Duodenal mucosa (tissue), 2 donors: ENCODE data around the gene OR2AK2.

Source experiments
- H3K27ac ChIP-seq: one replicate; pipeline ENCODE4 v1.7.0; 2013; ENCODE audit warnings: low read depth, low read length
- H3K27me3 ChIP-seq, 2 donors: one replicate each; pipeline ENCODE4 v1.7.0; 2013; ENCODE audit warnings: low read length in 2 of 2, control low read depth in 1 of 2; ENCODE audit not compliant: insufficient read depth in 2 of 2, control insufficient read depth in 1 of 2
- H3K36me3 ChIP-seq, 2 donors: one replicate each; pipeline ENCODE4 v1.7.0; 2013; ENCODE audit warnings: low read length in 2 of 2, control low read depth in 1 of 2; ENCODE audit not compliant: insufficient read depth in 2 of 2, control insufficient read depth in 1 of 2
- H3K4me1 ChIP-seq, 2 donors: one replicate each; pipeline ENCODE4 v1.7.0; 2013; ENCODE audit warnings: low read length in 2 of 2, control low read depth in 1 of 2; ENCODE audit not compliant: insufficient read depth in 2 of 2, control insufficient read depth in 1 of 2
- H3K4me3 ChIP-seq, 2 donors: one replicate each; pipeline ENCODE4 v1.7.0; 2013; ENCODE audit warnings: low read length in 2 of 2, low read depth in 1 of 2
- H3K9ac ChIP-seq, 2 donors: one replicate each; pipeline ENCODE4 v1.7.0; 2013; ENCODE audit warnings: low read length in 2 of 2, low read depth in 1 of 2
- H3K9me3 ChIP-seq, 2 donors: one replicate each; pipeline ENCODE4 v1.7.0; 2013; ENCODE audit warnings: low read length in 2 of 2, control low read depth in 1 of 2; ENCODE audit not compliant: control insufficient read depth in 1 of 2

OR2AK2 gene

GRCh38 chr1:247953408-247953807 lies 11.6 kb upstream of the OR2AK2 start:
- no peaks in the 10 kb centered on the region for H3K36me3 ChIP-seq
- no peaks in the 10 kb centered on the region for H3K4me1 ChIP-seq
- H3K4me3 ChIP-seq = no peak overlapping the region
- no peaks in the 10 kb centered on the region for H3K9me3 ChIP-seq
- no peaks in the 10 kb centered on the region for H3K27me3 ChIP-seq
- no peak overlapping the region for H3K9ac ChIP-seq
- no peak overlapping the region for H3K27ac ChIP-seq

- Histone ChIP-seq H3K36me3 (no peaks in the 10 kb centered on the region), H3K27me3 (no peaks in the 10 kb centered on the region), H3K9ac (no peak overlapping the region), H3K4me3 (no peak overlapping the region), H3K4me1 (no peaks in the 10 kb centered on the region), H3K9me3 (no peaks in the 10 kb centered on the region), H3K27ac (no peak overlapping the region)
These were observed 3.2 kb upstream of the OR2AK2 start for GRCh38 chr1:247961791-247962190.

- Histone ChIP-seq H3K4me1 (no peaks in the 10 kb centered on the region), H3K4me3 (no peak overlapping the region), H3K27ac (no peak overlapping the region), H3K9ac (no peak overlapping the region), H3K9me3 (no peaks in the 10 kb centered on the region), H3K27me3 (no peaks in the 10 kb centered on the region), H3K36me3 (no peaks in the 10 kb centered on the region)
These were observed 2.0 kb upstream of the OR2AK2 start for GRCh38 chr1:247962911-247963588.

- no peaks in the 10 kb centered on the region for H3K27me3 ChIP-seq
- H3K9ac ChIP-seq = no peak overlapping the region
- no peaks in the 10 kb centered on the region for H3K36me3 ChIP-seq
- no peak overlapping the region for H3K4me3 ChIP-seq
- peaks cover 0 to 6% of the 10 kb centered on the region in 2 donors for H3K9me3 ChIP-seq
- H3K4me1 ChIP-seq = no peaks in the 10 kb centered on the region
- H3K27ac ChIP-seq = no peak overlapping the region
These were observed 1.6 kb downstream of the OR2AK2 start for GRCh38 chr1:247966532-247967204.

GRCh38 chr1:247992986-247993385 lies 28.0 kb downstream of the OR2AK2 start:
- H3K4me1 ChIP-seq = no peaks in the 10 kb centered on the region
- no peak overlapping the region for H3K9ac ChIP-seq
- no peak overlapping the region for H3K27ac ChIP-seq
- no peaks in the 10 kb centered on the region for H3K36me3 ChIP-seq
- no peak overlapping the region for H3K4me3 ChIP-seq
- peaks cover 4 to 12% of the 10 kb centered on the region in 2 donors for H3K9me3 ChIP-seq
- H3K27me3 ChIP-seq = no peaks in the 10 kb centered on the region

GRCh38 chr1:247998811-247999210 lies 33.8 kb downstream of the OR2AK2 start:
- Histone ChIP-seq H3K36me3 (no peaks in the 10 kb centered on the region), H3K9ac (no peak overlapping the region), H3K4me3 (no peak overlapping the region), H3K27ac (no peak overlapping the region), H3K4me1 (no peaks in the 10 kb centered on the region), H3K27me3 (no peaks in the 10 kb centered on the region), H3K9me3 (no peaks in the 10 kb centered on the region)

- no peak overlapping the region for H3K4me3 ChIP-seq
- H3K9me3 ChIP-seq = peaks cover 0 to 4% of the 10 kb centered on the region in 2 donors
- H3K27ac ChIP-seq = no peak overlapping the region
- no peak overlapping the region for H3K9ac ChIP-seq
- H3K4me1 ChIP-seq = no peaks in the 10 kb centered on the region
- no peaks in the 10 kb centered on the region for H3K27me3 ChIP-seq
- H3K36me3 ChIP-seq = no peaks in the 10 kb centered on the region
These were observed 35.1 kb downstream of the OR2AK2 start for GRCh38 chr1:248000169-248000568.

GRCh38 chr1:248007778-248008177 lies 42.7 kb downstream of the OR2AK2 start:
- no peak overlapping the region for H3K9ac ChIP-seq
- peaks cover 24 to 29% of the 10 kb centered on the region in 2 donors for H3K9me3 ChIP-seq
- H3K27me3 ChIP-seq = no peaks in the 10 kb centered on the region
- no peak overlapping the region for H3K27ac ChIP-seq
- H3K36me3 ChIP-seq = no peaks in the 10 kb centered on the region
- H3K4me3 ChIP-seq = no peak overlapping the region
- no peaks in the 10 kb centered on the region for H3K4me1 ChIP-seq

GRCh38 chr1:248009681-248010080 lies 44.6 kb downstream of the OR2AK2 start:
- Histone ChIP-seq H3K27me3 (no peaks in the 10 kb centered on the region), H3K9me3 (peaks cover 24 to 25% of the 10 kb centered on the region in 2 donors), H3K9ac (no peak overlapping the region), H3K36me3 (no peaks in the 10 kb centered on the region), H3K4me1 (no peaks in the 10 kb centered on the region), H3K27ac (no peak overlapping the region), H3K4me3 (no peak overlapping the region)

- no peak within 1 kb of the TSS for H3K4me3 ChIP-seq
- no peak within 1 kb of the TSS for H3K9ac ChIP-seq
- no peak within 1 kb of the TSS for H3K27ac ChIP-seq
- no peaks in the 10 kb centered on the region for H3K36me3 ChIP-seq
- H3K9me3 ChIP-seq = peaks cover 7 to 16% of the 10 kb centered on the region in 2 donors
- H3K4me1 ChIP-seq = no peaks in the 10 kb centered on the region
- no peaks in the 10 kb centered on the region for H3K27me3 ChIP-seq
These were observed 48.2 kb downstream of the OR2AK2 start, which contains the start of gene OR2L5 for GRCh38 chr1:248013229-248013710. OR2L5 (plus strand) TSS chr1:248013660; CDS start chr1:248021948, 8,288 bp downstream.
